ENCODE measurements around the gene LSM10.

LSM10 gene

GRCh38 chr1:36411674-36412648 lies 14.3 kb upstream of the LSM10 start:
- DNase-seq (ENCODE audit: extremely low read depth in 1 of 2, low read depth in 1 of 2): no peak

GRCh38 chr1:36408479-36408878 lies 10.8 kb upstream of the LSM10 start:
- no peak for DNase-seq (ENCODE audit: extremely low read depth in 1 of 2, low read depth in 1 of 2)

GRCh38 chr1:36406440-36406839 lies 8.7 kb upstream of the LSM10 start:
- no peak for DNase-seq (ENCODE audit: extremely low read depth in 1 of 2, low read depth in 1 of 2)

GRCh38 chr1:36402504-36402890 lies 4.8 kb upstream of the LSM10 start:
- DNase-seq (ENCODE audit: extremely low read depth in 1 of 2, low read depth in 1 of 2): no peak

GRCh38 chr1:36401602-36402503 lies 4.1 kb upstream of the LSM10 start:
- DNase-seq (ENCODE audit: extremely low read depth in 1 of 2, low read depth in 1 of 2): no peak

GRCh38 chr1:36400825-36401601 lies 3.3 kb upstream of the LSM10 start:
- peak in 1 of 2 donors; percentile 21 for DNase-seq (ENCODE audit: extremely low read depth in 1 of 2, low read depth in 1 of 2)

- no peak for DNase-seq (ENCODE audit: extremely low read depth in 1 of 2, low read depth in 1 of 2)
These were observed 2.8 kb upstream of the LSM10 start for GRCh38 chr1:36400514-36400824.

- DNase-seq (ENCODE audit: extremely low read depth in 1 of 2, low read depth in 1 of 2): no peak
These were observed 766 bp upstream of the LSM10 start for GRCh38 chr1:36398370-36398977.

- DNase-seq (ENCODE audit: extremely low read depth in 1 of 2, low read depth in 1 of 2): no peak
These were observed 678 bp downstream of the LSM10 start for GRCh38 chr1:36397083-36397377.

GRCh38 chr1:36396359-36396758 lies 1.3 kb downstream of the LSM10 start:
- DNase-seq (ENCODE audit: extremely low read depth in 1 of 2, low read depth in 1 of 2): no peak

GRCh38 chr1:36393686-36394085 lies 4.0 kb downstream of the LSM10 start:
- DNase-seq (ENCODE audit: extremely low read depth in 1 of 2, low read depth in 1 of 2): no peak

GRCh38 chr1:36392836-36393235 lies 4.9 kb downstream of the LSM10 start:
- no peak for DNase-seq (ENCODE audit: extremely low read depth in 1 of 2, low read depth in 1 of 2)

- no peak for DNase-seq (ENCODE audit: extremely low read depth in 1 of 2, low read depth in 1 of 2)
These were observed 6.4 kb downstream of the LSM10 start for GRCh38 chr1:36391271-36391670.

- DNase-seq (ENCODE audit: extremely low read depth in 1 of 2, low read depth in 1 of 2): no peak
These were observed 7.3 kb downstream of the LSM10 start for GRCh38 chr1:36390411-36390810.

GRCh38 chr1:36389999-36390398 lies 7.7 kb downstream of the LSM10 start:
- DNase-seq (ENCODE audit: extremely low read depth in 1 of 2, low read depth in 1 of 2): no peak

- no peak for DNase-seq (ENCODE audit: extremely low read depth in 1 of 2, low read depth in 1 of 2)
These were observed 8.4 kb downstream of the LSM10 start for GRCh38 chr1:36389261-36389660.

GRCh38 chr1:36387141-36387949 lies 10.4 kb downstream of the LSM10 start:
- no peak for DNase-seq (ENCODE audit: extremely low read depth in 1 of 2, low read depth in 1 of 2)

- peak; percentile 61 to 71 for DNase-seq (ENCODE audit: extremely low read depth in 1 of 2, low read depth in 1 of 2)
These were observed 11.2 kb downstream of the LSM10 start for GRCh38 chr1:36386265-36387140.

Data from activated CD8-positive, alpha-beta memory T cell treated with anti-CD3 and anti-CD28 coated beads for 1 hour (primary cell).